HG03280 (cell line): ENCODE results near the gene GTF2H3.
"Not testable (repeated sequence)": the region's sequence is repeated elsewhere in the genome, so short reads cannot be mapped to it uniquely, and the experiment has no call there.

Source experiments
- ATAC-seq: cut with Tn5 transposase; IDR thresholded peaks from one replicate; pipeline ENCODE4 v1.9.1; 2021; ENCODE audit warnings: mild to moderate bottlenecking, moderate library complexity; ENCODE audit not compliant: unreplicated experiment

Gene GTF2H3

GRCh38 chr12:123633379-123634141, at the start of gene GTF2H3, which contains the start of gene EIF2B1:
Gene GTF2H3 (plus strand): TSS chr12:123633829. CDS start chr12:123633860, 31 bp downstream.
Gene EIF2B1 (minus strand): TSS chr12:123633686. CDS start chr12:123633557, 129 bp downstream.
- ATAC-seq, result peak; percentile 96

- ATAC-seq, result no peak
Observed at GRCh38 chr12:123591702-123592481, 41.7 kb upstream of the GTF2H3 start.

GRCh38 chr12:123595729-123596128, 37.9 kb upstream of the GTF2H3 start:
- ATAC-seq, result no peak

GRCh38 chr12:123597100-123597499, 36.5 kb upstream of the GTF2H3 start:
- ATAC-seq, result no peak

- no peak for ATAC-seq
Observed at GRCh38 chr12:123598522-123598921, 35.1 kb upstream of the GTF2H3 start.

GRCh38 chr12:123599310-123599709, 34.3 kb upstream of the GTF2H3 start:
- no peak for ATAC-seq

- ATAC-seq, result no peak
Observed at GRCh38 chr12:123599721-123600120, 33.9 kb upstream of the GTF2H3 start.

- peak; percentile 88 for ATAC-seq
Observed at GRCh38 chr12:123601602-123602489, 31.8 kb upstream of the GTF2H3 start, which contains the start of gene DDX55. Gene DDX55 (plus strand): TSS chr12:123602099. CDS start chr12:123602149, 50 bp downstream.

GRCh38 chr12:123602651-123603195, 30.9 kb upstream of the GTF2H3 start:
- no peak for ATAC-seq

GRCh38 chr12:123603495-123603894, 30.1 kb upstream of the GTF2H3 start:
- not testable (repeated sequence) for ATAC-seq

GRCh38 chr12:123607756-123608155, 25.9 kb upstream of the GTF2H3 start:
- no peak for ATAC-seq

- ATAC-seq, result no peak
Observed at GRCh38 chr12:123608182-123608581, 25.4 kb upstream of the GTF2H3 start.

GRCh38 chr12:123614110-123614509, 19.5 kb upstream of the GTF2H3 start:
- no peak for ATAC-seq

- no peak for ATAC-seq
Observed at GRCh38 chr12:123614531-123614930, 19.1 kb upstream of the GTF2H3 start.

GRCh38 chr12:123617144-123617543, 16.5 kb upstream of the GTF2H3 start:
- ATAC-seq, result no peak

- ATAC-seq, result no peak
Observed at GRCh38 chr12:123617580-123617979, 16.0 kb upstream of the GTF2H3 start.

- no peak for ATAC-seq
Observed at GRCh38 chr12:123621101-123621500, 12.5 kb upstream of the GTF2H3 start.

- ATAC-seq, result no peak
Observed at GRCh38 chr12:123621619-123622530, 11.8 kb upstream of the GTF2H3 start.

- ATAC-seq, result no peak
Observed at GRCh38 chr12:123634142-123634561, 523 bp downstream of the GTF2H3 start.
